Ishikawa (cell line): ENCODE measurements around the gene CCNK.

ENCODE experiments used
- CEBPB ChIP-seq: IDR thresholded peaks from 2 replicates; pipeline ENCODE4 v1.6.1; 2012
- CREB1 ChIP-seq: IDR thresholded peaks from 2 replicates; pipeline ENCODE4 v1.6.1; 2012; ENCODE audit warnings: low read depth
- EP300 ChIP-seq: IDR thresholded peaks from 2 replicates; pipeline ENCODE4 v1.6.1; 2012; ENCODE audit warnings: borderline replicate concordance
- RAD21 ChIP-seq: IDR thresholded peaks from 2 replicates; pipeline ENCODE4 v1.6.1; 2012; ENCODE audit warnings: low read depth
- TAF1 ChIP-seq: IDR thresholded peaks from 2 replicates; pipeline ENCODE4 v1.6.1; 2012; ENCODE audit warnings: low read depth, mild to moderate bottlenecking
- TEAD4 ChIP-seq: IDR thresholded peaks from 2 replicates; pipeline ENCODE4 v1.6.1; 2012
- TF ChIP-seq, protein P1 (sequence below): IDR thresholded peaks from 2 replicates; pipeline ENCODE4 v1.6.1; 2012; ENCODE audit warnings: low read depth, mild to moderate bottlenecking

DNA sequence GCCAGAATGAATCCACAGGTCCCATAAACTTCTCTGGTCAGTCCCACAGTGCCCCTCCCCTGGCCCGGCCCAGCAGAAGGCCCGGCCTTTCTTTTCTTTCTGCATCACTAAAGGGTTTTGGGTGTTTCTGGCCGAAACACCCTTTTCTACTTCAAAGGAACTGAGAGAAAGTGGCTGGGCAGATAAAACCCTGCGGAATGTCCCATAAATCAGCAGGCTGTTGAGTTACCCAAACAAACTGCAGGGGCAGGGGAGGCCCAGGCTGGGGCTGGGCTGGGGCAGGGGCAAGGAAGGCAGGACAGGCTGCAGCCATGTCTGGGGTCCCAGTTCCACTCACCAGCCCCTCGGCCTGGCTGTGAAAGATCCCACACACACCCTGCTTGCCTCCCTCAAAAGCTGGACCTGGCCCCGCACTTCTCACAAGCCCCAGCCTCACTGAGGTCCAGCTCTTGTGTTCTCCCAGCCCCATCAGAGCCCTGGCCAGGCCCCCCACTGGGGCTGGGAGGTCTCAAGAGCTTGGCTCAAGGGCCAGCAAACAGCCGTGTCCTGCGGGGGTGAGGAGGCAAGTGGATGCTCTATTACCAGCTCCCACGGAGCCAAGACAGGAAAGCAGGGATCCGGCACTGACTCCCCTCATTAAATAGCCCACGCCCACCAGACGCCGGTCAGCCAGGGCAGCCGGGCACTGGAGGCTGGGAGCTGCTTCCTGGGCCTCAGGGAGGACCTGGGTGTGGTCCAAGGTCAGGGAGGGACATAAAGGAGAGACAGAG is 41.9 kb downstream of the CCNK start:
- TF ChIP-seq, protein P1, sequence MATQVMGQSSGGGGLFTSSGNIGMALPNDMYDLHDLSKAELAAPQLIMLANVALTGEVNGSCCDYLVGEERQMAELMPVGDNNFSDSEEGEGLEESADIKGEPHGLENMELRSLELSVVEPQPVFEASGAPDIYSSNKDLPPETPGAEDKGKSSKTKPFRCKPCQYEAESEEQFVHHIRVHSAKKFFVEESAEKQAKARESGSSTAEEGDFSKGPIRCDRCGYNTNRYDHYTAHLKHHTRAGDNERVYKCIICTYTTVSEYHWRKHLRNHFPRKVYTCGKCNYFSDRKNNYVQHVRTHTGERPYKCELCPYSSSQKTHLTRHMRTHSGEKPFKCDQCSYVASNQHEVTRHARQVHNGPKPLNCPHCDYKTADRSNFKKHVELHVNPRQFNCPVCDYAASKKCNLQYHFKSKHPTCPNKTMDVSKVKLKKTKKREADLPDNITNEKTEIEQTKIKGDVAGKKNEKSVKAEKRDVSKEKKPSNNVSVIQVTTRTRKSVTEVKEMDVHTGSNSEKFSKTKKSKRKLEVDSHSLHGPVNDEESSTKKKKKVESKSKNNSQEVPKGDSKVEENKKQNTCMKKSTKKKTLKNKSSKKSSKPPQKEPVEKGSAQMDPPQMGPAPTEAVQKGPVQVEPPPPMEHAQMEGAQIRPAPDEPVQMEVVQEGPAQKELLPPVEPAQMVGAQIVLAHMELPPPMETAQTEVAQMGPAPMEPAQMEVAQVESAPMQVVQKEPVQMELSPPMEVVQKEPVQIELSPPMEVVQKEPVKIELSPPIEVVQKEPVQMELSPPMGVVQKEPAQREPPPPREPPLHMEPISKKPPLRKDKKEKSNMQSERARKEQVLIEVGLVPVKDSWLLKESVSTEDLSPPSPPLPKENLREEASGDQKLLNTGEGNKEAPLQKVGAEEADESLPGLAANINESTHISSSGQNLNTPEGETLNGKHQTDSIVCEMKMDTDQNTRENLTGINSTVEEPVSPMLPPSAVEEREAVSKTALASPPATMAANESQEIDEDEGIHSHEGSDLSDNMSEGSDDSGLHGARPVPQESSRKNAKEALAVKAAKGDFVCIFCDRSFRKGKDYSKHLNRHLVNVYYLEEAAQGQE = no peak
- no peak for TF ChIP-seq TEAD4
- no peak for TF ChIP-seq RAD21
- no peak for TF ChIP-seq TAF1
- no peak for TF ChIP-seq CREB1
- no peak for TF ChIP-seq CEBPB
- no peak for TF ChIP-seq EP300
